IMR-90 (cell line): Measurements from ENCODE around the gene CFAP43. TPM values are rescaled to one million over a fixed set of nuclear protein-coding genes. Genes with fewer than 3 reads are reported as not detected.

Source experiments
- ATAC-seq: fragments of 200-7000 bp; cut with Tn5 transposase; 2 replicates; pipeline ENCODE4 v1.9.1; 2020; ENCODE audit warnings: low read depth, mild to moderate bottlenecking, moderate library complexity
- BruUV-seq: library from RNA; stranded (reverse); fragments of 400-500 nt; replicated peaks from 2 replicates; lab custom pipeline; 2021; lab: Mats Ljungman, UMichigan
- CTCF ChIA-PET: fragments of 300-600 bp; formaldehyde crosslinking; extraction: SDS; loops from one replicate; lab custom pipeline; 2021; ENCODE audit warnings: antibody characterized with exemption; lab: Yijun Ruan, JAX
- POLR2A ChIA-PET: fragments of 300-600 bp; sonication (Branson Sonifier 250); formaldehyde crosslinking; loops from one replicate; lab custom pipeline; 2022; ENCODE audit warnings: antibody characterized with exemption; ENCODE audit not compliant: unreplicated experiment; lab: Charles Lee
- DNase-seq: peaks from one replicate; pipeline ENCODE4 v3.0.0; 2013
- H2AFZ ChIP-seq: replicated peaks from 2 replicates; pipeline ENCODE3; 2013; ENCODE audit warnings: low read length, mild to moderate bottlenecking; ENCODE audit not compliant: poor library complexity
- H2AK5ac ChIP-seq: 2 replicates; pipeline ENCODE4 v1.6.1; 2013; ENCODE audit warnings: low read depth, low read length, inconsistent platforms
- H2AK9ac ChIP-seq: replicated peaks from 2 replicates; pipeline ENCODE3; 2013; ENCODE audit warnings: mild to moderate bottlenecking, low read depth, low read length, moderate library complexity; ENCODE audit not compliant: poor library complexity
- H2BK120ac ChIP-seq: 2 replicates; pipeline ENCODE4 v1.6.1; 2013; ENCODE audit warnings: low read depth, low read length, inconsistent platforms
- H2BK15ac ChIP-seq: 3 replicates; pipeline ENCODE4 v1.6.1; 2013; ENCODE audit warnings: low read depth, low read length, inconsistent platforms
- H2BK20ac ChIP-seq: 2 replicates; pipeline ENCODE4 v1.6.1; 2013; ENCODE audit warnings: low read depth, mild to moderate bottlenecking, inconsistent platforms, low read length, moderate library complexity
- H2BK5ac ChIP-seq: 2 replicates; pipeline ENCODE4 v1.6.1; 2013; ENCODE audit warnings: mild to moderate bottlenecking, low read depth, low read length, inconsistent platforms; ENCODE audit not compliant: poor library complexity, severe bottlenecking
- H3K14ac ChIP-seq: replicated peaks from 2 replicates; pipeline ENCODE4 v1.6.1; 2013; ENCODE audit warnings: low read depth, low read length, inconsistent platforms
- H3K18ac ChIP-seq: 2 replicates; pipeline ENCODE4 v1.6.1; 2013; ENCODE audit warnings: low read depth, low read length, control low read depth
- H3K23ac ChIP-seq: 2 replicates; pipeline ENCODE4 v1.6.1; 2013; ENCODE audit warnings: low read depth, low read length, inconsistent platforms
- H3K27ac ChIP-seq: 2 replicates; pipeline ENCODE4 v1.5.1; 2013; ENCODE audit warnings: mild to moderate bottlenecking, control low read depth, low read length; ENCODE audit not compliant: insufficient read depth
- H3K27me3 ChIP-seq: 2 replicates; pipeline ENCODE4 v1.6.1; 2013; ENCODE audit warnings: low read length; ENCODE audit not compliant: control insufficient read depth, insufficient read depth
- H3K36me3 ChIP-seq: 2 replicates; pipeline ENCODE4 v1.6.1; 2013; ENCODE audit warnings: low read length, mixed read lengths; ENCODE audit not compliant: control insufficient read depth, insufficient read depth
- H3K4ac ChIP-seq: 2 replicates; pipeline ENCODE4 v1.6.1; 2013; ENCODE audit warnings: low read depth, low read length, inconsistent platforms
- H3K4me1 ChIP-seq: 2 replicates; pipeline ENCODE4 v1.6.1; 2013; ENCODE audit warnings: low read length, mixed read lengths; ENCODE audit not compliant: control insufficient read depth, insufficient read depth
- H3K4me2 ChIP-seq: 2 replicates; pipeline ENCODE4 v1.6.1; 2013; ENCODE audit warnings: low read depth, mild to moderate bottlenecking, control low read depth, low read length, moderate library complexity
- H3K4me3 ChIP-seq: 2 replicates; pipeline ENCODE4 v1.5.1; 2013; ENCODE audit warnings: low read depth, mild to moderate bottlenecking, control low read depth, low read length, moderate library complexity; ENCODE audit not compliant: insufficient read depth
- H3K56ac ChIP-seq: 2 replicates; pipeline ENCODE4 v1.6.1; 2013; ENCODE audit warnings: low read length, inconsistent platforms; ENCODE audit not compliant: insufficient read depth; ENCODE audit errors: extremely low read depth
- H3K79me1 ChIP-seq, 2 experiments: 2 replicates each; pipeline ENCODE4 v1.6.1; 2013; ENCODE audit warnings: low read length in 2 of 2, inconsistent platforms in 1 of 2, low read depth in 1 of 2
- H3K9ac ChIP-seq: 2 replicates; pipeline ENCODE4 v1.6.1; 2013; ENCODE audit warnings: low read depth, low read length, control low read depth
- H3K9me1 ChIP-seq: 2 replicates; pipeline ENCODE4 v1.6.1; 2013; ENCODE audit warnings: low read length, inconsistent platforms; ENCODE audit not compliant: insufficient read depth
- H3K9me3 ChIP-seq: 2 replicates; pipeline ENCODE4 v1.6.1; 2013; ENCODE audit warnings: low read length; ENCODE audit not compliant: control insufficient read depth, insufficient read depth
- H4K20me1 ChIP-seq: 2 replicates; pipeline ENCODE4 v1.6.1; 2013; ENCODE audit warnings: low read length, inconsistent platforms; ENCODE audit not compliant: insufficient read depth
- H4K5ac ChIP-seq: 2 replicates; pipeline ENCODE4 v1.6.1; 2013; ENCODE audit warnings: mild to moderate bottlenecking, low read depth, low read length, control low read depth
- H4K8ac ChIP-seq, 2 experiments: 2 replicates each; pipeline ENCODE4 v1.6.1; 2013; ENCODE audit warnings: low read depth in 2 of 2, low read length in 2 of 2, control low read depth in 1 of 2, inconsistent platforms in 1 of 2
- H4K91ac ChIP-seq: 2 replicates; pipeline ENCODE4 v1.6.1; 2013; ENCODE audit warnings: low read depth, low read length, inconsistent platforms; ENCODE audit not compliant: insufficient read depth
- NFE2L2 ChIP-seq: fragments of 150-350 bp; IDR thresholded peaks from 2 replicates; pipeline ENCODE4 v1.6.1; 2016; ENCODE audit warnings: low read depth, mild to moderate bottlenecking, low read length
- RFX5 ChIP-seq: IDR thresholded peaks from 2 replicates; pipeline ENCODE4 v1.8.0; 2012; ENCODE audit warnings: low read depth, mild to moderate bottlenecking, low read length, moderate library complexity
- WGBS, 2 experiments: methylation state at CpG; one replicate each; pipeline versions ENCODE4 v1.1.5 to v1.1.7; 2013; ENCODE audit warnings: missing lambda C conversion rate in 2 of 2; ENCODE audit not compliant: insufficient read length in 1 of 2; ENCODE audit errors: extremely low coverage in 2 of 2; 5-methylcytosine and 5-hydroxymethylcytosine counted together
- dilution Hi-C: fragments of 300-500 bp; cut with HindIII; formaldehyde crosslinking; loops from one replicate; pipeline ENCODE4 v1.14.3; 2018; ENCODE audit warnings: low sequenced_read_pairs; ENCODE audit not compliant: unreplicated experiment
- in situ Hi-C: fragments of 300-500 bp; cut with MboI; formaldehyde crosslinking; loops from 3 replicates; pipeline ENCODE4 v1.14.3; 2019; ENCODE audit warnings: low sequenced_read_pairs, inconsistent platforms, mixed read lengths
- intact Hi-C: fragments of 100-400 bp; cut with micrococcal nuclease; formaldehyde crosslinking; loops from 2 replicates; pipeline ENCODE4 v1.10.0; 2022
- polyA plus RNA-seq, 3 experiments: library from polyadenylated mRNA; depleted of rRNA; stranded (reverse); fragments of >200 nt; gene quantifications; 2 replicates each; pipeline ENCODE4 v1.2.3, GENCODE V29; 2012; ENCODE audit warnings: low replicate concordance in 1 of 3
- total RNA-seq: library from RNA; depleted of rRNA; stranded (reverse); fragments of >200 nt; gene quantifications from 2 replicates; pipeline ENCODE4 v1.2.3, GENCODE V29; 2012

The CFAP43 gene
- total and polyA plus RNA-seq, 2 of the 4 experiments (the other 2 are of a cell fraction), result under 0.01 to 0.05 TPM

GRCh38 chr10:104193787-104194186 is 38.4 kb downstream of the CFAP43 start:
- Histone ChIP-seq H3K9ac (no peak overlapping the region), H2BK5ac (no peak overlapping the region), H4K91ac (no peak overlapping the region), H2AK9ac (no peak overlapping the region), H3K9me1 (no peaks in the 10 kb centered on the region), H2BK20ac (no peak overlapping the region), H2AFZ (no peak overlapping the region), H2BK15ac (no peak overlapping the region), H3K36me3 (no peaks in the 10 kb centered on the region), H2AK5ac (no peak overlapping the region), H3K56ac (no peak overlapping the region), H3K27me3 (peaks cover 29% of the 10 kb centered on the region), H2BK120ac (no peak overlapping the region), H3K4me3 (no peak overlapping the region), H3K4ac (no peak overlapping the region), H3K9me3 (no peaks in the 10 kb centered on the region), H3K14ac (no peak overlapping the region), H3K27ac (no peak overlapping the region), H3K4me2 (no peak overlapping the region), H3K4me1 (no peaks in the 10 kb centered on the region), H4K20me1 (no peaks in the 10 kb centered on the region), H4K8ac (no peak overlapping the region), H3K23ac (no peak overlapping the region), H4K5ac (no peak overlapping the region), H3K79me1 (no peaks in the 10 kb centered on the region), H3K18ac (no peak overlapping the region)
- ChIA-PET POLR2A (no interaction called here), CTCF (no interaction called here)
- intact Hi-C loops, result no loop called here
- no TSS peak for BruUV-seq
- TF ChIP-seq RFX5, result no peak
- no peak for TF ChIP-seq NFE2L2
- dilution Hi-C loops, result no loop called here
- DNase-seq (no peak), ATAC-seq (no peak)
- in situ Hi-C loops, result no loop called here
- WGBS, 2 experiments, result 42% methylated on average over 6 of the region's 17 CpGs; no CpG with 5 or more reads in 1 of the 2 experiments
